CD14-positive monocyte (primary cell): ENCODE results near the gene ALAS2. TPM values are rescaled to one million over a fixed set of nuclear protein-coding genes. Genes with fewer than 3 reads are reported as not detected.

ENCODE experiments used
- DNase-seq, 3 donors: peaks; one replicate each; pipeline ENCODE4 v3.0.0-alpha.2; 2011 to 2022
- H2AFZ ChIP-seq: 2 replicates; pipeline ENCODE4 v1.6.0; 2012; ENCODE audit warnings: mild to moderate bottlenecking, low read depth, low read length, inconsistent platforms; ENCODE audit not compliant: insufficient read depth, poor library complexity, severe bottlenecking
- H3K27ac ChIP-seq, 2 donors: 1 replicate in 1 of 2; 2 replicates in 1 of 2; pipeline ENCODE4 v1.5.1; 2012 to 2013; ENCODE audit warnings: low read length in 2 of 2, control low read depth in 1 of 2, inconsistent platforms in 1 of 2, low read depth in 1 of 2, mild to moderate bottlenecking in 1 of 2
- H3K27me3 ChIP-seq, 2 donors: one replicate each; pipeline versions ENCODE4 v1.6.0 to v1.6.1; 2011 to 2013; ENCODE audit warnings: low read length in 2 of 2; ENCODE audit not compliant: control insufficient read depth in 2 of 2, insufficient read depth in 2 of 2
- H3K36me3 ChIP-seq, 2 donors: replicated peaks in 1 of 2; 1 replicate in 1 of 2; 2 replicates in 1 of 2; pipeline versions ENCODE4 v1.5.1 to v1.6.1; 2012 to 2013; ENCODE audit warnings: low read length in 2 of 2, control low read depth in 1 of 2, inconsistent platforms in 1 of 2, mild to moderate bottlenecking in 1 of 2; ENCODE audit not compliant: insufficient read depth in 2 of 2, control insufficient read depth in 1 of 2
- H3K4me1 ChIP-seq, 2 donors: 1 replicate in 1 of 2; 2 replicates in 1 of 2; pipeline versions ENCODE4 v1.5.1 to v1.6.1; 2012 to 2013; ENCODE audit warnings: low read length in 2 of 2, control low read depth in 1 of 2, inconsistent platforms in 1 of 2, mild to moderate bottlenecking in 1 of 2, moderate library complexity in 1 of 2; ENCODE audit not compliant: insufficient read depth in 2 of 2, control insufficient read depth in 1 of 2
- H3K4me2 ChIP-seq: replicated peaks from 2 replicates; pipeline ENCODE3; 2012; ENCODE audit warnings: low read length, moderate library complexity, mild to moderate bottlenecking; ENCODE audit not compliant: poor library complexity, severe bottlenecking; ENCODE audit errors: extremely low read depth
- H3K4me3 ChIP-seq, 3 experiments: fragments of 200-600 bp in 1 of 3; sonication (generic) in 1 of 3; replicated peaks in 1 of 3; 1 replicate in 2 of 3; 2 replicates in 1 of 3; pipeline ENCODE4 v1.5.1; 2011 to 2013; ENCODE audit warnings: low read length in 3 of 3, mild to moderate bottlenecking in 3 of 3, control low read depth in 2 of 3, low read depth in 2 of 3, inconsistent platforms in 1 of 3, moderate library complexity in 1 of 3
- H3K79me2 ChIP-seq: 2 replicates; pipeline ENCODE4 v1.6.0; 2012; ENCODE audit warnings: mild to moderate bottlenecking, control low read depth, inconsistent platforms, low read length, moderate library complexity; ENCODE audit not compliant: insufficient read depth
- H3K9ac ChIP-seq: 2 replicates; pipeline ENCODE4 v1.6.0; 2017; ENCODE audit warnings: low read length, mild to moderate bottlenecking; ENCODE audit not compliant: insufficient read depth, poor library complexity, severe bottlenecking
- H3K9me3 ChIP-seq, 2 donors: replicated peaks in 1 of 2; 1 replicate in 1 of 2; 2 replicates in 1 of 2; pipeline versions ENCODE4 v1.5.1 to v1.6.1; 2012 to 2013; ENCODE audit warnings: low read length in 2 of 2, control low read depth in 1 of 2; ENCODE audit not compliant: control insufficient read depth in 1 of 2, insufficient read depth in 1 of 2
- H4K20me1 ChIP-seq: 2 replicates; pipeline ENCODE4 v1.6.0; 2012; ENCODE audit warnings: mild to moderate bottlenecking, low read length, control low read depth, moderate library complexity; ENCODE audit not compliant: insufficient read depth
- H3K27ac Mint-ChIP-seq, 7 donors: one replicate each; pipeline ENCODE4 v1.8.0; 2020; ENCODE audit warnings: mild to moderate bottlenecking in 7 of 7, mixed read lengths in 7 of 7, moderate library complexity in 6 of 7, inconsistent platforms in 2 of 7
- H3K27me3 Mint-ChIP-seq, 3 donors: one replicate each; pipeline ENCODE4 v1.8.0; 2021 to 2022; ENCODE audit warnings: low read depth in 3 of 3, mild to moderate bottlenecking in 3 of 3, mixed read lengths in 3 of 3, moderate library complexity in 3 of 3, inconsistent platforms in 1 of 3
- H3K36me3 Mint-ChIP-seq, 2 donors: one replicate each; pipeline ENCODE4 v1.8.0; 2020; ENCODE audit warnings: mixed read lengths in 2 of 2, inconsistent platforms in 1 of 2, mild to moderate bottlenecking in 1 of 2
- H3K4me1 Mint-ChIP-seq: one replicate; pipeline ENCODE4 v1.8.0; 2020; ENCODE audit warnings: mild to moderate bottlenecking, mixed read lengths
- H3K4me3 Mint-ChIP-seq, 2 donors: one replicate each; pipeline ENCODE4 v1.8.0; 2020; ENCODE audit warnings: mild to moderate bottlenecking in 2 of 2, mixed read lengths in 2 of 2, moderate library complexity in 1 of 2
- H3K9me3 Mint-ChIP-seq, 7 donors: one replicate each; pipeline ENCODE4 v1.8.0; 2020 to 2022; ENCODE audit warnings: mixed read lengths in 7 of 7, mild to moderate bottlenecking in 6 of 7, moderate library complexity in 6 of 7, inconsistent platforms in 2 of 7
- CTCF ChIP-seq: fragments of 200-600 bp; IDR thresholded peaks from one replicate; pipeline ENCODE4 v1.8.0; 2022; ENCODE audit warnings: antibody characterized with exemption, mild to moderate bottlenecking
- WGBS: methylation state at CpG from one replicate; pipeline ENCODE4 v1.1.5; 2013; ENCODE audit warnings: missing lambda C conversion rate; ENCODE audit not compliant: insufficient coverage; 5-methylcytosine and 5-hydroxymethylcytosine counted together
- intact Hi-C, 2 donors: fragments of 100-400 bp; cut with micrococcal nuclease; formaldehyde crosslinking; loops; one replicate each; pipeline versions ENCODE4 v1.15.0 to v1.15.1; 2023
- polyA plus RNA-seq, 3 donors: library from polyadenylated mRNA; depleted of rRNA in 1 of 3; unstranded in 2 of 3; stranded (reverse) in 1 of 3; fragments of 300-500 nt in 2 of 3; fragments of >200 nt in 1 of 3; fragmentation: Illumina TruSeq in 2 of 3; gene quantifications; 1 replicate in 2 of 3; 2 replicates in 1 of 3; pipeline ENCODE4 v1.2.3, GENCODE V29; 2012 to 2021

ALAS2 gene
- polyA plus RNA-seq, 3 donors: 1.1 TPM; not detected in 2

DNA sequence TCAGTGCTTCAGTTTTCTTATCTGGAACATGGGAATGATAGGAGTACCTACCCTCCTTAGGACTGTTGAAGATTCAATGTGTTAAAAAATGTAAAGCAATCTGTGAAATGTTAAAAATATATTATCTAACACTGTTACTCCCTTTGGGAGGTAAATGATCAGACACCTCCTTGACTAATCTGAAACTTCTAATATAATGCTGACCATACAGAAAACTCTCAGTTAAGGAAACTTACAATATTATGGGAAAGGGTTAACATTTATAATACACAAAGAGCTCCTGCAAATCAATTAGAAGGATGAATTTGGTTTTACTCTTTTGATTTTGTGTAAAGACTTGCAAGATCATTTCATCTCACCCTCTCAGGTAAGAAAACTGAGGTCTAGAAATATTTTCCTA lies 35.2 kb downstream of the ALAS2 start:
- Mint-ChIP-seq H3K9me3 (peaks cover 0 to 6% (median 2%) of the 10 kb centered on the region in 7 donors), H3K36me3 (no peaks in the 10 kb centered on the region)
- H3K36me3 ChIP-seq: no peaks in the 10 kb centered on the region

DNA sequence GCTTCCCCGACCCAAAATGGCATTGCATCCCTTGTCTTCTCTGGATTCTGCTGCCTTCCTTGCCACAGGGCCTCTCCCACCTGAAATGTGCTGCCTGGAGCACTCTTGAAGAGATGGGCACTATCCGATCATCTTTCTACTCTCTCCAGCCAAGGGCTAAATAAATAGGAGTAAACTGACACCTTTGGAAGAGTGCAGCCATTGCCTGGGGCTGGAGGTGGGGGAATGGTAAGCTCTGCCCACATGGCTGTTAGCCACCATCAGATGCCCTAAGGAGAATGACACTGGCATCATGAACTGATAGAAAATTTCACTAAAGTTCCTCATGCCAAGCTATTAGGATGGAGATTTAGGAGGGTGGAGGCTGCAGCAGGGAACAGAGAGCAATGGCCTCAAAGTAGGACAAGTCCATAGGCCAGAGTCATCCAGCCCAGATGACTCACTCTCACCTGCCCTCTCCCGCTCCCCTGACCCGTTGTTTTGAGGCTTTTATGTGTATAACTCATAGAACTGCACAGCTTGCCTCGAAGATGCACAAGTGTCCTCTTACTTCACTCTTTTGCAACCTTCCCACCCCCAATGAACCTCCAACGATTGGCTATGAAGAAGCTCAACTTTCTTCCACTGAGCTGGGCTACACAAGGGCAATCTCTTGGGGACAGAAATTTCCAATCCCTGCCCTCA lies 36.0 kb downstream of the ALAS2 start:
- Histone ChIP-seq H3K4me3 (no peak overlapping the region), H3K27me3 (peaks cover 0 to 2% of the 10 kb centered on the region in 2 donors), H3K36me3 (no peaks in the 10 kb centered on the region), H3K79me2 (no peaks in the 10 kb centered on the region), H3K9me3 (no peaks in the 10 kb centered on the region), H3K9ac (no peak overlapping the region), H3K4me2 (no peak overlapping the region), H4K20me1 (no peaks in the 10 kb centered on the region), H3K27ac (no peak overlapping the region), H2AFZ (no peak overlapping the region), H3K4me1 (peaks cover 6 to 14% of the 10 kb centered on the region in 2 donors)
- H3K9me3 Mint-ChIP-seq: peaks cover 0 to 2% (median 0%) of the 10 kb centered on the region in 7 donors
- WGBS: 90% methylated on average over 2 of the region's 6 CpGs
- no peak for TF ChIP-seq CTCF
- intact Hi-C loops: loop anchor here in 1 of 2 donors (10.0 kb wide), 1 partner anchor 180 kb away; no protein-coding TSS in a partner anchor
- peak overlapping the region in 1 of 7 donors; percentile 33 for H3K27ac Mint-ChIP-seq
- H3K27me3 Mint-ChIP-seq: peaks cover 2 to 12% (median 2%) of the 10 kb centered on the region in 3 donors
- H3K4me3 Mint-ChIP-seq: peak overlapping the region in 1 of 2 donors; percentile 42
- peaks cover 13% of the 10 kb centered on the region for H3K4me1 Mint-ChIP-seq
- DNase-seq: peak in 2 of 3 donors; percentile 6 to 36
- H3K36me3 Mint-ChIP-seq: no peaks in the 10 kb centered on the region

More for the DNA sequence above, 35.2 kb downstream of the ALAS2 start:
- Mint-ChIP-seq H3K4me1 (peaks cover 14% of the 10 kb centered on the region), H3K4me3 (no peak overlapping the region), H3K27ac (no peak overlapping the region), H3K27me3 (peaks cover 2 to 12% (median 2%) of the 10 kb centered on the region in 3 donors)
- H3K9me3 ChIP-seq: no peaks in the 10 kb centered on the region
- H3K4me2 ChIP-seq: no peak overlapping the region
- H3K27me3 ChIP-seq: peaks cover 0 to 2% of the 10 kb centered on the region in 2 donors
- intact Hi-C loops: loop anchor here in 1 of 2 donors (10.0 kb wide), 1 partner anchor 181 kb away; no protein-coding TSS in a partner anchor
- peaks cover 5% of the 10 kb centered on the region for H3K79me2 ChIP-seq
- DNase-seq: no peak
- no peaks in the 10 kb centered on the region for H4K20me1 ChIP-seq
- H3K9ac ChIP-seq: no peak overlapping the region
- peaks cover 8 to 14% of the 10 kb centered on the region in 2 donors for H3K4me1 ChIP-seq
- no peak for TF ChIP-seq CTCF
- no peak overlapping the region for H2AFZ ChIP-seq
- no peak overlapping the region for H3K4me3 ChIP-seq
- no peak overlapping the region for H3K27ac ChIP-seq
